DOHH2 (cell line): ENCODE results near the gene IFT122.
A peak's percentile ranks its signal among the peaks of the same experiment; 100 is the strongest.

Source experiments
- EZH2phosphoT487 ChIP-seq: fragments of 200-600 bp; sonication (generic); IDR thresholded peaks from 2 replicates; pipeline ENCODE4 v1.6.1; 2017; ENCODE audit warnings: borderline replicate concordance, mild to moderate bottlenecking, antibody characterized with exemption, low read length, moderate library complexity, mixed read lengths
- TF ChIP-seq, protein P1 (sequence below): fragments of 200-600 bp; sonication (generic); IDR thresholded peaks from one replicate; pipeline ENCODE4 v1.5.1; 2014; ENCODE audit warnings: antibody characterized with exemption, mild to moderate bottlenecking, low read depth, low read length; ENCODE audit not compliant: poor library complexity, severe bottlenecking

- TF ChIP-seq, protein P1, sequence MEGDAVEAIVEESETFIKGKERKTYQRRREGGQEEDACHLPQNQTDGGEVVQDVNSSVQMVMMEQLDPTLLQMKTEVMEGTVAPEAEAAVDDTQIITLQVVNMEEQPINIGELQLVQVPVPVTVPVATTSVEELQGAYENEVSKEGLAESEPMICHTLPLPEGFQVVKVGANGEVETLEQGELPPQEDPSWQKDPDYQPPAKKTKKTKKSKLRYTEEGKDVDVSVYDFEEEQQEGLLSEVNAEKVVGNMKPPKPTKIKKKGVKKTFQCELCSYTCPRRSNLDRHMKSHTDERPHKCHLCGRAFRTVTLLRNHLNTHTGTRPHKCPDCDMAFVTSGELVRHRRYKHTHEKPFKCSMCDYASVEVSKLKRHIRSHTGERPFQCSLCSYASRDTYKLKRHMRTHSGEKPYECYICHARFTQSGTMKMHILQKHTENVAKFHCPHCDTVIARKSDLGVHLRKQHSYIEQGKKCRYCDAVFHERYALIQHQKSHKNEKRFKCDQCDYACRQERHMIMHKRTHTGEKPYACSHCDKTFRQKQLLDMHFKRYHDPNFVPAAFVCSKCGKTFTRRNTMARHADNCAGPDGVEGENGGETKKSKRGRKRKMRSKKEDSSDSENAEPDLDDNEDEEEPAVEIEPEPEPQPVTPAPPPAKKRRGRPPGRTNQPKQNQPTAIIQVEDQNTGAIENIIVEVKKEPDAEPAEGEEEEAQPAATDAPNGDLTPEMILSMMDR, result peak; percentile 80
- no peak for TF ChIP-seq EZH2phosphoT487
Observed at GRCh38 chr3:129399145-129399894, 40.7 kb upstream of the IFT122 start.
